Measurements from ENCODE around the gene THSD4.

The THSD4 gene

DNA sequence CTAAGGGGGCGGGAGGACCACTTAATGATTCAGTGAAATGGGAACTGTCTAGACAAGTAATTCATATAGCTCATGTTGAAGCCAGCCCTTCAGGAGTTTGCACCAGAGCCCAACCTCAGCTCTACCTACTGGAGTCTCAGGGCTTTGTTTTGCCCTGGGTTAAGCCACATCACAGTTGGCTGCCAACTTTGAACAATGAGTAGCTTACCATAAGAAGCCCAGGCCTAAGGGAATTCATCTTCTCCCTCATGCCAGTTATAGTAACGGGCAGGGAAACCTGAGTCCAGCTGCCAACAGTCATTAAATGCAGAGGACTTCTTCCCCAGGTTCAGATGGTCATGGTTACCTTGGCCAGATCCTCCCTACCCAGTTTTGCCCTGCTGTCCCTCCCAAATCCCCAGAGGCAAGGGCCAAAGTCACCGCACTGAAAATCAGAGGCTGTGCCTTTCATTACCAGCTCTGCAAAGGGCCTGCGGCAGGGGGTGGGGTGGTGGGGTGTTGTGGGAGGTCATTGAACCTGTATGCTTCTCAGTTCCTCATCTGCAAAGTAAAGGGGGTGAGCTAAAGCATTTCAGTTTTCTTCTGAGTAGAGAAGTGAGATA, 392.9 kb downstream of the THSD4 start:
- in situ Hi-C loops (cut with MboI; ENCODE audit: low pct_unique_long_range_greater_than_20kb, low sequenced_read_pairs) = no loop called here
- DNase-seq = no peak

DNA sequence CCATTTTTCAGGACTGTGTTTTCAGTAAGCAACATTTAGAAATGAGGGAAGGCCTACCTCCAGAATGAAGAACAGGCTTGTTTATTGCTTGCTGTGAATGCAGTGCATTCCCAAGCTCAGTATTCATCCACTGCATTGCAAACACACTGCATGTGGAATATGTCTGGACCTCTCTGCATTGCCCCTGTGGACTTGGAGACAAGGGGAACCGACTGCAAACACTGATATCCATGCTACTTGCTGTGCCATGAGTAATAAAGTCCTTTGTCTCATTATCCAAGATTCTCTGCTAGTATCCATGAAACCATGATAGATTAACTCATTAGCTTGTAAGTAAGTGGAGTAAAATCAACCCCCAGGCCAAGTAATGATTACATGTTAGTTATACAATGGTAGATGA, 393.9 kb downstream of the THSD4 start:
- in situ Hi-C loops (cut with MboI; ENCODE audit: low pct_unique_long_range_greater_than_20kb, low sequenced_read_pairs) = no loop called here
- no peak for DNase-seq

DNA sequence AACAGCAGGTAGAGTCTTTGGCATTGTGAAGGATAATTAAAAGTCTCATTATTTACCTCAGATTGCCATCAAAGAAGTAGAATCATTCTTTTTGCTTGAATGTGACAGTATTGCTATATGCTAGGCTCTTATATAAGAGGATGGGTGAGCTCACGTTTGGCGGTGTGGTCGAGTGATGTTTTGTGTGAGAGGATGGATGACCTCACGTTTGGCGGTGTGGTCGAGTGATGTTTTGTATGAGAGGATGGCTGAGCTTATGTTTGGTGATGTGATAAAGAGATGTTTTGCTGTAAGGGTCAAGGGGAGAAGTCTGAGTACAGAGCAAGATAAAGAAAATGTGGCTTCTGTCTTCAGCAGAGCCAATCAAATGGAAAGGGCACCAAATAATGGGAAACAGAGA, 395.5 kb downstream of the THSD4 start:
- in situ Hi-C loops (cut with MboI; ENCODE audit: low pct_unique_long_range_greater_than_20kb, low sequenced_read_pairs) = no loop called here
- no peak for DNase-seq

DNA sequence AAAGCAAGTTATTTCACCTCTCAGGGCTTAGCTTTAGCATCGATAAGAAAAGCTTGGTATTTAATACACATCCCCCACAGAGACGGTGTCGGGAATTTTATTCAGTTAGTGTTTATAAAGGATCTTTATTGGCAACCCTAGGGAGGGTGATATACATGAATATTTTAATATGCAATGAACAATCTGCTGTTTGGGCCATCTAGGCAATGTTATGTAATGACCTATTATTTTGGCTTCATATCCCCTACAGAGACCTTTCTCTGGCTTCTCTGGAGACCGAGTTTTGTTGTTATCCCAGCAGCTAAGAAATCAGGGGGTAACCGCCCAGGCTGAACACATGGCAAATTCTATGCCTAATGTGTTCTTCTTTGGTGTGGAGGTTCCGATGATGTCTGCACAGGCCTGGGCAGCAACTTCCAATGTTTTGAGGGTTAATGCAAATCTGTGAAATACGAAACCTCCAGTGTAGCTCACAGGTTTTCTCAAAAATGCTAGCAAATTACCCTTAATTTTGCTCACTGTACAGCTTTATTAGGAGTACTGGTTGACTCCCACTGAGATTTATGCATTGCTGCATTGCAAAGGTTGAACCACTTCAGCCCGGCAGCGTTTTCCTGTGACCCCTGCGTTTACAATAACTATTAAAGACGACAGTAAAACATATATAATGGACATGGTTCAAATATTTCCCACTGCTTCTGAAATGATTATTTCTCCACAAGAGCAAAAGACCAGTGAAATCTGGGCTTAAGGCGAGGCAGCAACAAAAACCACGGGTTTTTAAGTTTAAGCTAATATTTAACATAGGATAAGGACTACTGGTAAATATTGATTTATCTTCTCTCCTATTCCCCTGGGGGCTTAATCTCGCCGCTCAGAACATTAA, 396.8 kb downstream of the THSD4 start:
- no peak for DNase-seq
- in situ Hi-C loops (cut with MboI; ENCODE audit: low pct_unique_long_range_greater_than_20kb, low sequenced_read_pairs) = no loop called here

DNA sequence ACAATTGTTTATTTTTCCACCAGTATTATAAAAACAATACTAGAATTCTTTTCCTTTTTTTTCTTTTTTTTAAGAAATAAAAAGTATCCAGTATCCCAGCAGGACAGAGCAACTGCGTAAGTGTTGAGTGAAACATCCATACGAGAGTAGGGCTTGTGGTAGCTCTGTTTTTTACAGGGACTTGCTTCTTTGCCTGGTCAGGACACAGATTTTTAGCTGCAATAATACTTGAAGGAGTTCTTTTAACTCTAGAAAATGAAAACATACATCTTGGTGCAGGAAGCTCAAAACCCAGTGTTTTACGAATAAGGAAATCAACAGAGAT, 397.4 kb downstream of the THSD4 start:
- no peak for DNase-seq
- in situ Hi-C loops (cut with MboI; ENCODE audit: low pct_unique_long_range_greater_than_20kb, low sequenced_read_pairs) = no loop called here

DNA sequence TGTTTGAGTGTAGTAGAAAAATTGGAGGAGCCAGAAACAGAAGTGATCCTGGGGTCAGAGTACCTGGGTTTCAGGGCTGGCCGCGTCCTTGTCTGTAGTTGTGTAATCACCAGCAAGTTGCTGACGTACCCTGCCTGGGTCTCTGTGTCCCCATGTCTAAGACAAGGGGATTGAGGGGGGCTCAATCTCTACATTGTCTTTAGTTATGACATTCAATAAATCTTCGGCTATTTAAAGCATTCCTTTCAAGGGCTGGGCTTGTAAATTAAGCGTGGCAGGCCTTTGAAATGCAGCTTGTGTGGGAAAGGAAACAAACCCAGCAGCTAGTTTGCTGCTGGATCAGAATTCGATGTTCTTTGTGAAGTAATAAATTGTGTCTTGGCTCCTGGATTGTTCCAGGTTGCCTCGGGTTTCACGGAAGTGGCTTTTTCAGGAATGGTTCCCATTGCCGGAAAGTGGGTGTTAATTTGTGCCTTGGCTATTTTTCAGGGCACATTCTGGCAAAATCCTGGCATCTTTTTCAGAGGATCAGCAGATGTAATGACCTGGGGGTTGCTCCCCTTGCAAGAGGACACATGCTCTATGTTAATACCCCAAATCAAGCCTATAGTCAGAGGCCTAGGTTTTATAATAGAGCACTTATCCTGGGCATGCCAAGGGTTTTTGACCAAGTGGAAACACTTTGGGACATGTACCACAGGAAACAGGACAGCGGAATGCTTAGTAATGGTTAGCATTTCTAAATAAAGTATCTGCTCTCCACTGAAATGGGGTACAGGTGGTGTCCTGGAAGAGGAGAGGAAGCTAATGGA, 400.3 kb downstream of the THSD4 start:
- no peak for DNase-seq
- in situ Hi-C loops (cut with MboI; ENCODE audit: low pct_unique_long_range_greater_than_20kb, low sequenced_read_pairs) = no loop called here

DNA sequence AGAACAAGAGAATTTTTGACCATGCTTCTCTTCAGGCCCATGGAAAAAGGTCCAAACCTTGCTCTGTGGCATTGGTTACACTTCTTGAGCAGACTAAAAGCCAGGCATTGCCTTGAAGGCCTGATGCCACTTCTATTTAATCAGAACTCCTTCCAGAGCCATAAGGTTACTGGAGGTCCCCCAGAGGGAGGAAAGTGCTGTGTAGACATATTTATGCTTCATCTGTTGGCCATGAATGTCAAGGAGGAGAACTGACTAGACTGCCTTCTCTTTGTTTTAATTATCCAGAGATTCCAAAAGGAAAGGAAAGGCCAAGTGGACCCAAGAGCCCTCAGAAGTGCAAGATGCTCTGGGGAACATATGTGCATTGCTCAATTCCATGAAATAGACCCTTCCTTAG, 402.5 kb downstream of the THSD4 start:
- in situ Hi-C loops (cut with MboI; ENCODE audit: low pct_unique_long_range_greater_than_20kb, low sequenced_read_pairs) = no loop called here

DNA sequence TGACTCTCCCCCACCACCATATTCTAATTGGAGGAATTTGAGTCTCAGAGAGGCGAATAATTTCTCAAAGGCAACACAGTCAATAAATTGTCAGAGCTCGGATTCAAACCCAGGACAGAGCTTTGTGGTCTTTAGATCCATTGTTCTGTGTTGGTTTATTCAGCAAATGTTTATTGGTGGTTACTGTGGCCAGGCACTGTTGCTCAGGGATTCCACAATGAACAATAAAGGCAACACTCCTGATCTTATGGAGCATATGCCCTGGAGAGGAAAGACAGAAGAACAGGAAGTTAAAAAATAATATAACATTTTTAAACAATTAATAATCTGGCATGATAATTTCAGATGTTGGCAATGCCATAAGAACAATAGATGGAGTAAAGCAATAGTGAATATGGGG, 403.4 kb downstream of the THSD4 start:
- no peak for DNase-seq
- in situ Hi-C loops (cut with MboI; ENCODE audit: low pct_unique_long_range_greater_than_20kb, low sequenced_read_pairs) = no loop called here

More for the DNA sequence above, 402.5 kb downstream of the THSD4 start:
- no peak for DNase-seq

DNA sequence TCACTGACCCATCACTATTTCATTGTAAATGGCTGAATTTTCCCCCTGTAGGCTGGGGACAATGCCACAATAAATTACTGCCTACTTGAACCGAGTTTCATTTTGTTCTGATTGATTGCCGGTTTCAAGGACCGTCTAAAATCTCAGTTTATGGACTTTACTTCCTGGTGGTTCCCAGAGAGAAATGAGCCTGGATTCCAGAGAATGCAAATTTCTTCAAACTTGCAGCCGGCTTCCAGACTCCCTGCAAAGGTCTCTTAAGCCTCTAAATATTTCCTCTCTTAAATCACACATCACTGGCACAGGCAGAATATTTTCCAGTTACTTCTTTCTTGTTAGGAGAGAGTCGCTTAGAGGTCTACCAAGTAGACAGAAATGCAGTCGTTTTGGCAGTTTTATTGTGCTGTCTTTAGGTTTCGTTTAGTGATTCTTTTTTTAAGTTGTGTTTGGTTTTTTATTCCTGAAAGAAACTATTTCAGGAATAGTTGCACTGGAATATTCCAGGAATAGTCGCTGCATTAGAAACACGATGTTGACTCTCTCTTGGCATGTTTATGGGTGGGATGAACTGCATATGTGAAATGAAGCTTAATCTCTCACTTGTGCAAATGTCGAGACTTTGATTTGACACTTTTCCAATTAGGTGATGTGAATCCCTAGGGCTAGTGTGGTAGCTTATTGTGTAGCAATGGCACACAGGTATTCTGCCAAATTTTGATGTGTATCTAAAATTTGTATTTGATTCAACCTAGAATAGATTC, 411.0 kb downstream of the THSD4 start:
- DNase-seq = no peak
- in situ Hi-C loops (cut with MboI; ENCODE audit: low pct_unique_long_range_greater_than_20kb, low sequenced_read_pairs) = no loop called here

DNA sequence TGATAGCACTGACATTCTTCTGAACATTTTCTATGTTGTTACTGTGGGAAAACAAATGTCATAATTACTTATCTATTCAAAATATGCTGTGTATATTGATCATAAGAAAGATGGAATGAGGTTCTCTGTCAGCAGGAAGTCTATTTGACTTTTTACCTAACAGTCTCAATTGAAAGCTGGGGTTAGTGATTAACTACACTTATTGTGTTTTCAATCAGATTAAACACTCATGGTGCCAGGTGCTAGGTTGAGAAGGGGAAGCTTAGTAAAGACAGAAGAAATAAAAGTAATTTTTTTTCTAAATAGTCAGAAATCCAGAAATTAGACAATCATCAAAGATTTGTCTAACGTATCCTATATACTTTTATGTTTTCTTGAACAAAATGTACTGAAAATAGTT, 414.1 kb downstream of the THSD4 start:
- DNase-seq = no peak
- in situ Hi-C loops (cut with MboI; ENCODE audit: low pct_unique_long_range_greater_than_20kb, low sequenced_read_pairs) = no loop called here

DNA sequence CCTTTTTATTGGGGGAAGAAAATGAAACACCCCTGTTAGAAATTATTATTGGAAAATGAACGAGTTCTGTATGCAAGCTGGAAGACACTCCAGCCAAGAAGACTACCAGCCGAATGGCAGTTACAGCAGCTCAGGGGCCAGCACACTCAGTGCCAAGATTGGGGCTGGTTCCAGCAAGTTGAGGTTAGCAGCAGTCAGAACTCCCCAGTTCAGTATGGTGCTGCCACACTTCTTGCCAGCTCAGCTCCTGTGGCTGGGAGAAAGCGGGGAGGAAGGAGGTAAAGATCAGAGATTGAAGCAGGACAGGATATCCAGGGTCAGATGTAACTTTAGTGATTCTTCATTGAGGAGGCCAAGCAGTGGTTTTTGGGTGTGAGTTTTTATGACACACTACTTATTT, 414.8 kb downstream of the THSD4 start:
- DNase-seq = no peak
- in situ Hi-C loops (cut with MboI; ENCODE audit: low pct_unique_long_range_greater_than_20kb, low sequenced_read_pairs) = no loop called here

DNA sequence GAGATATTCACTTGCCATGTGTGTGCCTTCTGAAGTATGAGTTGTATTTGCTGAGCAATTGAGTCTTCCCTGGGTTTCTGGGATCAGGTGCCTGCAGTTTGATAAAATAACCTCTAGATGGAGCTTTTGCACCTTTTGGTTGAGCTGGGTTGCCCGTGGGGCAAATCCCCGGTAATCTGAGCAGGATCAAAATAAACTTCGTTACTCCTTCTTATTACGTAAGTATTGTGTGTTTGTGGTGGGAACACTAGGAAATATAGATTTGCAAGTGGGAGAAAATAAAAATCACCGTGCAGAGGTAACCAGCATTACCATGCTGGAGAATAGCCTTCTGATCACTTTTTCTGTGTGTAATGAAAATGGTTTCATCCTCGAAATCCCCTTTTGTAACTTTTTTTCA, 417.7 kb downstream of the THSD4 start:
- in situ Hi-C loops (cut with MboI; ENCODE audit: low pct_unique_long_range_greater_than_20kb, low sequenced_read_pairs) = no loop called here
- DNase-seq = peak; percentile 55

DNA sequence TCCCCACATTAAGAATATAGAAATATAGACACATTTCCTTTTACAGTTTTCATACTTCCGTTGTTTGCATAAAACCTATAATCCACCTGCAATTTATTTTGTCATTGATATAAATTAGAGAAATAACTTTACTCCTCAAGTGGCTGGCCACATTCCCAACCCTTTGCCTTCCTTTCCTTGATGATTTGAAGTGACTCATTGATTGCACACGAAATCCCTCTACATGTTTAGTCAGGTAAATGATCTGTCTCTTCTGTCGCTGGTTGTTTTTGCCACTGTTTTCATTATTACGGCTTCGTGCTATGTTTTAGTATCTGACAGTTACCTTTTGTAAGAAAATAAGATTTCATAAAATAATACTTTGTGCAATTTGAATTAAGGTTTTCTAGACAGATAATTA, 422.9 kb downstream of the THSD4 start:
- in situ Hi-C loops (cut with MboI; ENCODE audit: low pct_unique_long_range_greater_than_20kb, low sequenced_read_pairs) = no loop called here
- no peak for DNase-seq

DNA sequence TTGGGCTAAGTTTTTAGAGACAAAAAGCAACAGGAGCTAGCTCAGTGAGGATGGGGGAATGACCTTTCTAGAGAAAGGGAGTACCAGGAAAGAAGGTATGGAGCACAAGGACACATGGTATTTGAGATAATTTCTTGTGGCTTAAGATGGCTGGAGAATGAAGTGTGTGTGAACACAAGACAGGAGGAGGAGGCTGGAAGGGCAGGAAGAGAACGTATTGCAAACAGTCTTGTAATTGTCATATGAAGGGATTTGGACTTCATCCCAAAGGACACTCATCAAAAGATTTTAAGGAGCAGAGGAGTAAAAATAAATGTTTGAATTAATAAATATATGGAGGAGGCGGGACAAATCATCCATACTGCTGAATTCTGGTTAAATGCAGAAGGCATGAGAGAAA, 426.5 kb downstream of the THSD4 start:
- in situ Hi-C loops (cut with MboI; ENCODE audit: low pct_unique_long_range_greater_than_20kb, low sequenced_read_pairs) = no loop called here

DNA sequence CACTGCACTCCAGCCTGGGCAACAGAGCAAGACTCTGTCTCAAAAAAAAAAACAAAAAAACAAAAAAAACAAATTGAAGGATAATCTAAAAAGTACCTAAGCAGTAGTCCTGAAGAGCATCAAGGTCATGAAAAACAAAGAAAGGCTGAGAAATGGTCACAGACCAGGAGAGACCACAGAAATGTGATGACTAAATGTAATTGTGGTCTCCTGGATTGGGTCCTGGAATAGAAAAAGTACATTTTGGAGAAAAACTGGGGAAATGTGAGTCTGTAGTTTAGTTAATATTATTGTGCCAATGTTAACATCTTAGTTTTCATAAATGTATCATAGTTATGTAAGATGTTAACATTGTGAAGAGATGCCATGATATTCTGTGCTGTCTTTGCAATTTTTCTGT, 427.6 kb downstream of the THSD4 start:
- no peak for DNase-seq
- in situ Hi-C loops (cut with MboI; ENCODE audit: low pct_unique_long_range_greater_than_20kb, low sequenced_read_pairs) = no loop called here

More for the DNA sequence above, 426.5 kb downstream of the THSD4 start:
- no peak for DNase-seq

DNA sequence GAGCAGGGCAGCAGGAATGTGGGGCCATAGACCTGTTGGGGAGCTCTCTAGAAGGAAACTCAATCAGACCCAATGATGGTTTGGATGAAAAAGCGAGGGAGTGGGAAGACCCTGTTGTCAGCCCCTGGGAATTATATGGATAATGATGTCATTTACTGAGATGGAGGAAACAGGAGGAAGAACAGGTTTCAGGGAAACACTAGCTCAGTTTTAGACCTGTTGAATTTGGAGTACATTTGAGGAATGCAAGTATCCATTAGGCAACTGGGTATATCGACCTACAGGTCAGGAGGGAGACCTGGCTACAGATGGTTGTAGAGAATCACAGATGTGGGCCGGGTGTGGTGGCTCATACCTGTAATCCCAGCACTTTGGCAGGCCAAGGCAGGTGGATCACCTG, 428.1 kb downstream of the THSD4 start:
- no peak for DNase-seq
- in situ Hi-C loops (cut with MboI; ENCODE audit: low pct_unique_long_range_greater_than_20kb, low sequenced_read_pairs) = no loop called here

DNA sequence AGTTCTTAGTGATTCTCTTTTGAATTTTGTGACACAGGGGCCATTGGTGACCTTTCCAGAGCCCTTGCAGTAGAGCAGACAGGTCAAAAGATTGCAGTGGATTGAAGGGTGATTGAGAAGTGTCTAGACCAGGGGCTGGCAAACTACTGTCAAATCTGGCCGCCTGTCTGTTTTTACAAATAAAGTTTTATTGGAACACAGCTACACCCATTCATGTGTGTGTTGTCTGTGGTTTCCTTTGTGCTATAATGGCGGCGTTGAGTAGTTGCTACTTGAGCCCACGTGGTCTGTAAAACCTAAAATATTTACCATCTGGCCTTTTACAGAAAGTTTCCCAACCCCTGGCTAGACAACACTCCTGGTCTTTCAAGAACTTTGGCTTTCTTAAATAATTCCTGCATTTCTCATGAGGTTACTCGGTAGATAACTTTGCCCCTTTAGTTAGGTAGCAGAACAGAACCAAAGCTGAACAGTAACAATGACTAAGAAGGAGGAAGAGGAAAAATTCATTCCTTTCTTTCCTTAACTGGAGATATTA, 430.0 kb downstream of the THSD4 start:
- in situ Hi-C loops (cut with MboI; ENCODE audit: low pct_unique_long_range_greater_than_20kb, low sequenced_read_pairs) = no loop called here
- DNase-seq = no peak

DNA sequence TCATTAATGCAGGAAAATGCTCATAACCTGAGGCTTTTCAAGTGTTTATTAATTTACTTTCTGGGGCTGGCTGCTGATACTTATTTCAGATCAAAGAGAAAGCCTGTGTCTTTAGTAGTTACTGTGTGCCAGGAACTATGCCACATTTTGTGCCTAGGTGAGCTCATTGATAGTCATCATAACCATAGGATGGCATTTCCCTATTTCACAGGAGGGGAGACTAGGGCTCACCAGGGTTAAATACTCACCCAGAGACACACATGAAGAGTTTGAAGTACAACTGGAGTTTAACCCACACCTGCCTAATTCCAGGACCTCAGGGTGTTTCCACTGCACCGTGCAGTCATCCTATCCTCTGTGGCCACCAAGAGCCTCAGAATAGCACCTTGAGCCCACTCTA, 430.7 kb downstream of the THSD4 start:
- DNase-seq = no peak
- in situ Hi-C loops (cut with MboI; ENCODE audit: low pct_unique_long_range_greater_than_20kb, low sequenced_read_pairs) = no loop called here

DNA sequence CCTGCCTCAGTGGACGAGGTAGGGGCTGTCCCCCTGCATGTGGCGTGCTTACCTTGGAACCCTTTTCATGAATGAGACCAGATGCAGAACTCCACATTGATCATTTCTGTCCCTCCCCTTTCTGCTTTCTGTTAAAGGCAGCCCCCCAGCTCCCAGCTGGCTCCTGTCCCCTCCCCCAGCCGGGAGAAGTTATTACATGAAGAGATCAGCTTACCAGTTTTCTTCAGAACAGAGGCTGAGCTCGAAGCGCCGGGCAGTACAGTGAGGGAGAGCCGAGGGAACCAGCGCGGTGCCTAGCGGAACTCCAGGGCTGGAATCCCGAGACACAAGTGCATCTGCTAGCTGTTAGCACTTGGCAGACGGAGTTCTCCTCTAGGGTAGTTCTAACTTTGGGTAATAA, 431.7 kb downstream of the THSD4 start:
- in situ Hi-C loops (cut with MboI; ENCODE audit: low pct_unique_long_range_greater_than_20kb, low sequenced_read_pairs) = no loop called here
- no peak for DNase-seq

Measured in KBM-7 (cell line).